ENCODE results near the gene SLC37A2. TPM values are rescaled to one million over a fixed set of nuclear protein-coding genes. Genes with fewer than 3 reads are reported as not detected.
A peak's percentile ranks its signal among the peaks of the same experiment; 100 is the strongest.

SLC37A2 gene
- total and polyA plus RNA-seq, 2 donors (not counting 3 experiments of a cell fraction or from before 2014, with no cell fraction given), result 1.1 to 1.7 TPM

GRCh38 chr11:125064070-125064469, 965 bp downstream of the SLC37A2 start:
- ChIA-PET CTCF (interaction anchor here (1.3 to 2.0 kb wide), 3 partner anchors 11 to 60 kb away, joined by 3 to 9 read pairs (median 4); no protein-coding TSS in a partner anchor), POLR2A (no interaction called here)
- Histone ChIP-seq H3K27ac (ENCODE audit: insufficient read depth, low read depth, low read length) (no peak overlapping the region), H3K79me2 (ENCODE audit: control insufficient read depth, insufficient read depth, low read length) (no peaks in the 10 kb centered on the region), H3K27me3 (ENCODE audit: control insufficient read depth in 2 of 2, insufficient read depth in 2 of 2, low read length in 2 of 2) (no peaks in the 10 kb centered on the region), H3K9me1 (replicated peaks; ENCODE audit: control insufficient read depth, extremely low read depth, insufficient read depth, low read length) (no peaks in the 10 kb centered on the region), H3K4me1 (ENCODE audit: control insufficient read depth, extremely low read depth, insufficient read depth, low read length) (peaks cover 9% of the 10 kb centered on the region), H3K36me3 (ENCODE audit: control insufficient read depth in 2 of 2, extremely low read depth in 1 of 2, insufficient read depth in 2 of 2, low read length in 2 of 2) (no peaks in the 10 kb centered on the region), H3K4me2 (ENCODE audit: insufficient read depth, low read length) (peak overlapping the region; percentile 88), H3K9ac (replicated peaks; ENCODE audit: extremely low read depth, insufficient read depth, low read length) (no peak overlapping the region), H3K9me3 (replicated peaks; ENCODE audit: control insufficient read depth, insufficient read depth, low read length) (no peaks in the 10 kb centered on the region), H4K20me1 (replicated peaks; ENCODE audit: control insufficient read depth, extremely low read depth, insufficient read depth, low read length) (no peaks in the 10 kb centered on the region), H2AFZ (ENCODE audit: low read depth, low read length) (peak overlapping the region; percentile 99), H3K4me3 (replicated peaks in 1 of 3; ENCODE audit: insufficient read depth in 1 of 3, low read depth in 1 of 3, low read length in 3 of 3) (peak overlapping the region in 1 of 3 experiments; percentile 74)
- TF ChIP-seq MYC (IDR thresholded peaks at IDR 0.05; ENCODE audit: low read depth, low read length) (no peak), POLR2AphosphoS5 (IDR thresholded peaks at IDR 0.05; ENCODE audit: insufficient read depth, low read depth, low read length) (no peak), JUN (IDR thresholded peaks at IDR 0.05; ENCODE audit: borderline replicate concordance, insufficient read depth, insufficient read length, low read depth) (no peak), FOS (IDR thresholded peaks at IDR 0.05; ENCODE audit: borderline replicate concordance, insufficient read depth, low read length) (no peak), EZH2 (IDR thresholded peaks at IDR 0.05; ENCODE audit: borderline replicate concordance, low read depth, low read length, severe bottlenecking) (no peak), GATA2 (IDR thresholded peaks at IDR 0.05; ENCODE audit: insufficient read depth, insufficient read length, low read depth, low read length) (no peak), POLR2A (IDR thresholded peaks at IDR 0.05; ENCODE audit: low read depth, low read length) (no peak)
- TF ChIP-seq, protein P1, sequence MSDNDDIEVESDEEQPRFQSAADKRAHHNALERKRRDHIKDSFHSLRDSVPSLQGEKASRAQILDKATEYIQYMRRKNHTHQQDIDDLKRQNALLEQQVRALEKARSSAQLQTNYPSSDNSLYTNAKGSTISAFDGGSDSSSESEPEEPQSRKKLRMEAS (IDR thresholded peaks at IDR 0.05; ENCODE audit: insufficient read depth, insufficient read length), result no peak
- TF ChIP-seq, protein P2, sequence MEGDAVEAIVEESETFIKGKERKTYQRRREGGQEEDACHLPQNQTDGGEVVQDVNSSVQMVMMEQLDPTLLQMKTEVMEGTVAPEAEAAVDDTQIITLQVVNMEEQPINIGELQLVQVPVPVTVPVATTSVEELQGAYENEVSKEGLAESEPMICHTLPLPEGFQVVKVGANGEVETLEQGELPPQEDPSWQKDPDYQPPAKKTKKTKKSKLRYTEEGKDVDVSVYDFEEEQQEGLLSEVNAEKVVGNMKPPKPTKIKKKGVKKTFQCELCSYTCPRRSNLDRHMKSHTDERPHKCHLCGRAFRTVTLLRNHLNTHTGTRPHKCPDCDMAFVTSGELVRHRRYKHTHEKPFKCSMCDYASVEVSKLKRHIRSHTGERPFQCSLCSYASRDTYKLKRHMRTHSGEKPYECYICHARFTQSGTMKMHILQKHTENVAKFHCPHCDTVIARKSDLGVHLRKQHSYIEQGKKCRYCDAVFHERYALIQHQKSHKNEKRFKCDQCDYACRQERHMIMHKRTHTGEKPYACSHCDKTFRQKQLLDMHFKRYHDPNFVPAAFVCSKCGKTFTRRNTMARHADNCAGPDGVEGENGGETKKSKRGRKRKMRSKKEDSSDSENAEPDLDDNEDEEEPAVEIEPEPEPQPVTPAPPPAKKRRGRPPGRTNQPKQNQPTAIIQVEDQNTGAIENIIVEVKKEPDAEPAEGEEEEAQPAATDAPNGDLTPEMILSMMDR (IDR thresholded peaks at IDR 0.05; ENCODE audit: extremely low read depth in 1 of 2, insufficient read depth in 1 of 2, low read depth in 1 of 2, low read length in 2 of 2), result no peak
- intact Hi-C loops (cut with micrococcal nuclease), result no loop called here
- DNase-seq (ENCODE audit: low read depth, low spot score) (no peak), FAIRE-seq (peak; percentile 12)
- BruUV-seq (replicated peaks), result no TSS peak
- dilution Hi-C loops (cut with MboI; ENCODE audit: extremely low pct_ligation_motif_present, low sequenced_read_pairs), result no loop called here

All from endothelial cell of umbilical vein (primary cell).